HEK293 (cell line): ENCODE results near the gene RAB6A.
A peak's percentile ranks its signal among the peaks of the same experiment; 100 is the strongest.

Source experiments
- CTCF ChIA-PET: fragments of 350-600 bp; formaldehyde crosslinking; extraction: SDS; loops from one replicate; lab custom pipeline; 2021; ENCODE audit warnings: antibody characterized with exemption; lab: Yijun Ruan, JAX
- POLR2A ChIA-PET: fragments of 300-600 bp; formaldehyde crosslinking; extraction: SDS; loops from one replicate; lab custom pipeline; 2020; ENCODE audit warnings: antibody characterized with exemption, inconsistent platforms; lab: Yijun Ruan, JAX
- H3K27ac ChIP-seq: fragments of 200-500 bp; sonication (Bioruptor generic); 2 replicates; pipeline ENCODE4 v1.5.1; 2014; ENCODE audit warnings: low read depth, low read length, control low read depth, inconsistent platforms; ENCODE audit errors: extremely low read depth
- H3K36me3 ChIP-seq, 2 experiments: fragments of 200-500 bp in 1 of 2; sonication (Bioruptor generic) in 1 of 2; 1 replicate in 1 of 2; 2 replicates in 1 of 2; pipeline ENCODE4 v1.5.1; 2014 to 2017; ENCODE audit warnings: inconsistent platforms in 2 of 2, low read length in 2 of 2; ENCODE audit not compliant: control insufficient read depth in 2 of 2, insufficient read depth in 1 of 2
- H3K4me1 ChIP-seq: fragments of 200-500 bp; sonication (Bioruptor generic); 2 replicates; pipeline ENCODE4 v1.5.1; 2014; ENCODE audit warnings: mild to moderate bottlenecking, low read length, inconsistent platforms; ENCODE audit not compliant: control insufficient read depth, insufficient read depth
- H3K4me3 ChIP-seq: 2 replicates; pipeline ENCODE4 v1.5.1; 2011; ENCODE audit warnings: low read depth, mild to moderate bottlenecking, control low read depth, low read length, moderate library complexity
- H3K9me3 ChIP-seq: fragments of 200-500 bp; sonication (Bioruptor generic); 2 replicates; pipeline ENCODE4 v1.5.1; 2014; ENCODE audit warnings: low read depth, low read length, inconsistent platforms; ENCODE audit not compliant: control insufficient read depth, insufficient read depth
- KLF8 ChIP-seq: fragments of 450-650 bp; formaldehyde crosslinking; IDR thresholded peaks from 2 replicates; pipeline ENCODE4 v1.5.1; 2016; ENCODE audit warnings: missing biosample characterization, missing genetic modification characterization
- OSR2 ChIP-seq: fragments of 450-650 bp; formaldehyde crosslinking; IDR thresholded peaks from 2 replicates; pipeline ENCODE4 v1.5.1; 2016; ENCODE audit warnings: missing biosample characterization, missing genetic modification characterization
- PRDM4 ChIP-seq: fragments of 450-650 bp; formaldehyde crosslinking; IDR thresholded peaks from 2 replicates; pipeline ENCODE4 v1.5.1; 2017; ENCODE audit warnings: missing biosample characterization, missing genetic modification characterization
- RBAK ChIP-seq: fragments of 450-650 bp; formaldehyde crosslinking; IDR thresholded peaks from 2 replicates; pipeline ENCODE4 v1.5.1; 2016; ENCODE audit warnings: missing biosample characterization, missing genetic modification characterization
- YY1 ChIP-seq: fragments of 450-650 bp; formaldehyde crosslinking; IDR thresholded peaks from 2 replicates; pipeline ENCODE4 v1.5.1; 2018; ENCODE audit warnings: missing biosample characterization, missing genetic modification characterization
- YY2 ChIP-seq: fragments of 450-650 bp; formaldehyde crosslinking; IDR thresholded peaks from 2 replicates; pipeline ENCODE4 v1.5.1; 2016; ENCODE audit warnings: missing biosample characterization, missing genetic modification characterization
- ZBTB26 ChIP-seq: fragments of 450-650 bp; formaldehyde crosslinking; optimal IDR thresholded peaks from 2 replicates; pipeline ENCODE3; 2016; ENCODE audit warnings: missing biosample characterization, mild to moderate bottlenecking, missing genetic modification characterization
- ZBTB48 ChIP-seq: fragments of 450-650 bp; formaldehyde crosslinking; IDR thresholded peaks from 2 replicates; pipeline ENCODE4 v1.5.1; 2016; ENCODE audit warnings: missing biosample characterization, missing genetic modification characterization
- ZNF132 ChIP-seq: fragments of 450-650 bp; formaldehyde crosslinking; IDR thresholded peaks from 2 replicates; pipeline ENCODE4 v1.5.1; 2017; ENCODE audit warnings: missing biosample characterization, missing genetic modification characterization, borderline replicate concordance
- ZNF19 ChIP-seq: fragments of 450-650 bp; formaldehyde crosslinking; IDR thresholded peaks from 2 replicates; pipeline ENCODE4; 2016; ENCODE audit warnings: missing biosample characterization, missing genetic modification characterization, low read depth
- ZNF2 ChIP-seq: fragments of 450-650 bp; formaldehyde crosslinking; IDR thresholded peaks from 2 replicates; pipeline ENCODE4 v1.5.1; 2016; ENCODE audit warnings: missing biosample characterization, missing genetic modification characterization
- ZNF23 ChIP-seq: fragments of 450-650 bp; formaldehyde crosslinking; IDR thresholded peaks from 2 replicates; pipeline ENCODE4 v1.5.1; 2016; ENCODE audit warnings: missing biosample characterization, missing genetic modification characterization, borderline replicate concordance
- ZNF302 ChIP-seq: fragments of 450-650 bp; formaldehyde crosslinking; IDR thresholded peaks from 2 replicates; pipeline ENCODE4 v1.5.1; 2016; ENCODE audit warnings: missing biosample characterization, missing genetic modification characterization, low read depth
- ZNF48 ChIP-seq: fragments of 450-650 bp; formaldehyde crosslinking; IDR thresholded peaks from 2 replicates; pipeline ENCODE4 v1.5.1; 2016; ENCODE audit warnings: missing biosample characterization, missing genetic modification characterization
- ZNF514 ChIP-seq: fragments of 450-650 bp; formaldehyde crosslinking; IDR thresholded peaks from 2 replicates; pipeline ENCODE4 v1.5.1; 2016; ENCODE audit warnings: missing biosample characterization, missing genetic modification characterization
- ZNF544 ChIP-seq: fragments of 450-650 bp; formaldehyde crosslinking; IDR thresholded peaks from 2 replicates; pipeline ENCODE4 v1.5.0; 2017; ENCODE audit warnings: missing biosample characterization, missing genetic modification characterization
- ZNF558 ChIP-seq: fragments of 450-650 bp; formaldehyde crosslinking; IDR thresholded peaks from 2 replicates; pipeline ENCODE4 v1.5.1; 2016; ENCODE audit warnings: missing biosample characterization, missing genetic modification characterization
- ZNF664 ChIP-seq: fragments of 450-650 bp; formaldehyde crosslinking; IDR thresholded peaks from 2 replicates; pipeline ENCODE4 v1.5.1; 2016; ENCODE audit warnings: missing biosample characterization, missing genetic modification characterization
- ZNF704 ChIP-seq: fragments of 450-650 bp; formaldehyde crosslinking; IDR thresholded peaks from 2 replicates; pipeline ENCODE4 v1.5.1; 2016; ENCODE audit warnings: missing biosample characterization, missing genetic modification characterization
- ZNF768 ChIP-seq: fragments of 450-650 bp; formaldehyde crosslinking; IDR thresholded peaks from 2 replicates; pipeline ENCODE4 v1.5.1; 2018; ENCODE audit warnings: missing biosample characterization, mild to moderate bottlenecking, missing genetic modification characterization
- ZNF776 ChIP-seq: fragments of 450-650 bp; formaldehyde crosslinking; IDR thresholded peaks from 2 replicates; pipeline ENCODE4 v1.5.0; 2017; ENCODE audit warnings: missing biosample characterization, missing genetic modification characterization, borderline replicate concordance
- TF ChIP-seq, protein P1 (sequence below): fragments of 450-650 bp; formaldehyde crosslinking; IDR thresholded peaks from 2 replicates; pipeline ENCODE4 v1.5.1; 2016; ENCODE audit warnings: missing biosample characterization, missing genetic modification characterization
- TF ChIP-seq, protein P2 (sequence below): fragments of 450-650 bp; formaldehyde crosslinking; IDR thresholded peaks from 2 replicates; pipeline ENCODE4 v1.5.1; 2016; ENCODE audit warnings: missing biosample characterization, missing genetic modification characterization

The RAB6A gene

GRCh38 chr11:73789279-73789670 lies 28.4 kb upstream of the RAB6A start:
- ChIA-PET POLR2A (no interaction called here), CTCF (no interaction called here)
- H3K27ac ChIP-seq: no peak overlapping the region; the same call in 1 of the 2 replicates
- H3K4me1 ChIP-seq: no peaks in the 10 kb centered on the region
- no peak for TF ChIP-seq ZNF514
- no peak for TF ChIP-seq ZNF558 (tag by site-specific recombination)
- TF ChIP-seq ZNF704 (tag by site-specific recombination): no peak
- TF ChIP-seq ZNF664: no peak
- no peak for TF ChIP-seq ZNF19 (tag by site-specific recombination)
- TF ChIP-seq, protein P1, sequence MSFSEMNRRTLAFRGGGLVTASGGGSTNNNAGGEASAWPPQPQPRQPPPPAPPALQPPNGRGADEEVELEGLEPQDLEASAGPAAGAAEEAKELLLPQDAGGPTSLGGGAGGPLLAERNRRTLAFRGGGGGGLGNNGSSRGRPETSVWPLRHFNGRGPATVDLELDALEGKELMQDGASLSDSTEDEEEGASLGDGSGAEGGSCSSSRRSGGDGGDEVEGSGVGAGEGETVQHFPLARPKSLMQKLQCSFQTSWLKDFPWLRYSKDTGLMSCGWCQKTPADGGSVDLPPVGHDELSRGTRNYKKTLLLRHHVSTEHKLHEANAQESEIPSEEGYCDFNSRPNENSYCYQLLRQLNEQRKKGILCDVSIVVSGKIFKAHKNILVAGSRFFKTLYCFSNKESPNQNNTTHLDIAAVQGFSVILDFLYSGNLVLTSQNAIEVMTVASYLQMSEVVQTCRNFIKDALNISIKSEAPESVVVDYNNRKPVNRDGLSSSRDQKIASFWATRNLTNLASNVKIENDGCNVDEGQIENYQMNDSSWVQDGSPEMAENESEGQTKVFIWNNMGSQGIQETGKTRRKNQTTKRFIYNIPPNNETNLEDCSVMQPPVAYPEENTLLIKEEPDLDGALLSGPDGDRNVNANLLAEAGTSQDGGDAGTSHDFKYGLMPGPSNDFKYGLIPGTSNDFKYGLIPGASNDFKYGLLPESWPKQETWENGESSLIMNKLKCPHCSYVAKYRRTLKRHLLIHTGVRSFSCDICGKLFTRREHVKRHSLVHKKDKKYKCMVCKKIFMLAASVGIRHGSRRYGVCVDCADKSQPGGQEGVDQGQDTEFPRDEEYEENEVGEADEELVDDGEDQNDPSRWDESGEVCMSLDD: no peak
- no peak for TF ChIP-seq ZNF2
- no peak for TF ChIP-seq ZNF132
- no peaks in the 10 kb centered on the region for H3K9me3 ChIP-seq
- H3K4me3 ChIP-seq: no peak overlapping the region
- H3K36me3 ChIP-seq: no peaks in the 10 kb centered on the region

- Histone ChIP-seq H3K9me3 (no peaks in the 10 kb centered on the region), H3K4me3 (peak within 1 kb of the TSS; percentile 99), H3K4me1 (no peaks in the 10 kb centered on the region), H3K27ac (peak within 1 kb of the TSS; percentile 95), H3K36me3 (no peaks in the 10 kb centered on the region)
- POLR2A ChIA-PET: interaction anchor here (0.6 to 2.8 kb wide), 14 partner anchors 8 to 217 kb away, joined by 3 to 59 read pairs (median 4); partner anchors contain the start of genes COA4, PAAF1 and RAB6A
- CTCF ChIA-PET: interaction anchor here (0.7 kb wide), 1 partner anchor 1650 kb away, joined by 4 read pairs; no protein-coding TSS in a partner anchor
- TF ChIP-seq ZNF19 (tag by site-specific recombination): no peak
- peak; percentile 91 for TF ChIP-seq KLF8 (tag by site-specific recombination)
- no peak for TF ChIP-seq ZNF776 (tag by site-specific recombination)
- TF ChIP-seq ZNF302 (tag by site-specific recombination): no peak
- TF ChIP-seq ZNF544 (tag by site-specific recombination): no peak
- TF ChIP-seq, protein P2, sequence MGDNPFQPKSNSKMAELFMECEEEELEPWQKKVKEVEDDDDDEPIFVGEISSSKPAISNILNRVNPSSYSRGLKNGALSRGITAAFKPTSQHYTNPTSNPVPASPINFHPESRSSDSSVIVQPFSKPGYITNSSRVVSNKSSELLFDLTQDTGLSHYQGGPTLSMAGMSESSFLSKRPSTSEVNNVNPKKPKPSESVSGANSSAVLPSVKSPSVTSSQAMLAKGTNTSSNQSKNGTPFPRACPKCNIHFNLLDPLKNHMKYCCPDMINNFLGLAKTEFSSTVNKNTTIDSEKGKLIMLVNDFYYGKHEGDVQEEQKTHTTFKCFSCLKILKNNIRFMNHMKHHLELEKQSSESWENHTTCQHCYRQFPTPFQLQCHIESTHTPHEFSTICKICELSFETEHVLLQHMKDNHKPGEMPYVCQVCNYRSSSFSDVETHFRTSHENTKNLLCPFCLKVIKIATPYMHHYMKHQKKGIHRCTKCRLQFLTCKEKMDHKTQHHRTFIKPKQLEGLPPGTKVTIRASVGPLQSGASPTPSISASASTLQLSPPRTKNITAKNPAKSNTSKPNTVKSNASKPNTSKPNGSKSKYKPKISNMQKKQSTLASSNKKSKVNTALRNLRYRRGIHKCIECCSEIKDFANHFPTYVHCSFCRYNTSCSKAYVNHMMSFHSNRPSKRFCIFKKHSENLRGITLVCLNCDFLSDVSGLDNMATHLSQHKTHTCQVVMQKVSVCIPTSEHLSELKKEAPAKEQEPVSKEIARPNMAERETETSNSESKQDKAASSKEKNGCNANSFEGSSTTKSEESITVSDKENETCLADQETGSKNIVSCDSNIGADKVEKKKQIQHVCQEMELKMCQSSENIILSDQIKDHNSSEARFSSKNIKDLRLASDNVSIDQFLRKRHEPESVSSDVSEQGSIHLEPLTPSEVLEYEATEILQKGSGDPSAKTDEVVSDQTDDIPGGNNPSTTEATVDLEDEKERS (tag by site-specific recombination): peak; percentile 72; the same call in 1 of the 2 replicates
- TF ChIP-seq RBAK (tag by site-specific recombination): no peak
- peak; percentile 97 for TF ChIP-seq YY2 (tag by site-specific recombination)
- no peak for TF ChIP-seq ZNF48
- 0 out of 2 replicates have a peak, but pooled peaks have one; percentile 24 for TF ChIP-seq PRDM4
- TF ChIP-seq OSR2 (tag by site-specific recombination): peak; percentile 99
- peak; percentile 71; the same call in 1 of the 2 replicates for TF ChIP-seq ZNF768
- peak; percentile 96 for TF ChIP-seq YY1 (tag by site-specific recombination)
- TF ChIP-seq ZBTB48 (tag by site-specific recombination): peak; percentile 70
- no peak for TF ChIP-seq ZNF23 (tag by site-specific recombination)
- TF ChIP-seq ZBTB26 (tag by site-specific recombination): peak; percentile 88
These were observed 27.0 kb upstream of the RAB6A start, which contains the start of gene MRPL48 for GRCh38 chr11:73787643-73788558. TSS of gene MRPL48 (plus strand) at chr11:73787874. CDS start at chr11:73787972, 98 bp downstream.
